Measurements from ENCODE around the gene TAF9.
A peak's percentile ranks its signal among the peaks of the same experiment; 100 is the strongest.
"Not testable (repeated sequence)": the region's sequence is repeated elsewhere in the genome, so short reads cannot be mapped to it uniquely, and the experiment has no call there.

TAF9 gene

GRCh38 chr5:69335341-69335935 lies 33.9 kb downstream of the TAF9 start:
- DNase-seq (ENCODE audit: low read depth): peak; percentile 7

- peak; percentile 81 for DNase-seq (ENCODE audit: low read depth)
Observed at GRCh38 chr5:69334793-69335268, 34.5 kb downstream of the TAF9 start.

- DNase-seq (ENCODE audit: low read depth): not testable (repeated sequence)
Observed at GRCh38 chr5:69333668-69334315, 35.5 kb downstream of the TAF9 start.

GRCh38 chr5:69331528-69332445 lies 37.5 kb downstream of the TAF9 start:
- DNase-seq (ENCODE audit: low read depth): no peak

- no peak for DNase-seq (ENCODE audit: low read depth)
Observed at GRCh38 chr5:69329905-69330489, 39.3 kb downstream of the TAF9 start.

- no peak for DNase-seq (ENCODE audit: low read depth)
Observed at GRCh38 chr5:69326365-69326764, 43.0 kb downstream of the TAF9 start.

- no peak for DNase-seq (ENCODE audit: low read depth)
Observed at GRCh38 chr5:69317391-69317790, 51.9 kb downstream of the TAF9 start.

GRCh38 chr5:69315972-69316371 lies 53.3 kb downstream of the TAF9 start:
- no peak for DNase-seq (ENCODE audit: low read depth)
